GM23248 (cell line): ENCODE results near the gene CNPY2.

Experiments used
- EZH2 ChIP-seq: fragments of 200-600 bp; sonication (generic); IDR thresholded peaks from 2 replicates; pipeline ENCODE4 v1.6.1; 2018; ENCODE audit warnings: antibody characterized with exemption, mild to moderate bottlenecking; ENCODE audit not compliant: insufficient read depth, poor library complexity, severe bottlenecking
- EZH2phosphoT487 ChIP-seq: fragments of 200-600 bp; sonication (generic); IDR thresholded peaks from 2 replicates; pipeline ENCODE4 v1.6.1; 2018; ENCODE audit warnings: antibody characterized with exemption, moderate library complexity, mild to moderate bottlenecking, low read depth; ENCODE audit not compliant: insufficient read depth

DNA sequence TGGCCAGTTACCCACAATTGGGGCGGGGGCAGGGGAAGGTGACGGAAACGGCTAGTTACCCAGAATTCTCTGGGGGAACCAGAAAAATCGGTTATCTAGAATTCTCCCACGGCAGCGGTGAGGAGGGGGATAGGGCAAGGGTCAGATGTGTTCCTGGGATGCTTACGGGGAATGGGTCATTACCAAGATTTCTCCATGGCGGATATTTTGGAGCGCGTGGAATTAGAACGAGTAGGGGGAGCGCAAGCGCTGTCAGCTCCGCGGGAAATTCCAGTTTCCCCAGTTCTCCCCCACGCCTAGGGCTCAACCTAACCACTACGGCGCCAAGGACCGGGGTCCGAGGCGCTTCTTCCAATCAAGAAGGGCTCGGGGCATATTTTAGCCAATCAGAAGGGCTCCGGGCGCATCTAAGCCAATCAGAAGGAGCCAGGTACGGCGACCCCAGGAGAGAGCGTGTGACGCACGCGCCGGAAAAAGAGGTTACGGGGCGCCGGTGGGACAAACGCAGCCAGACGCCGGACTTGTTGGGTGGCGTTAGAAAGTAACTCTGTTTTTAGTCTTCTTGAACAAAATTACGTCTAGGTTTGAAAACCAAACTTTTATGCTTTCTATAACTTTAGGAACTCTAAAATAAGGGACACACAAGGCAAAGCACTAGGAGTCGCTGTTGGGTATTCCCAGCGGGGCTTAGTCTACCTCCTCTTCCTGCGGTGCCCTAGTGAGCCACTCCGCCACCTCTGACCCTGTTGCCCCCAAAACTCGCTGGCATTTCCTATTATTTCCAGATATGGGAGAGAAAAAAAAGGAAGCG, 18.1 kb upstream of the CNPY2 start, which contains the start of gene PAN2:
- TF ChIP-seq EZH2 (no peak), EZH2phosphoT487 (no peak)
